Adipocyte (in vitro differentiated cells): ENCODE data around the gene CLIP3.
A peak's percentile ranks its signal among the peaks of the same experiment; 100 is the strongest.
"Not testable (repeated sequence)": the region's sequence is repeated elsewhere in the genome, so short reads cannot be mapped to it uniquely, and the experiment has no call there.

Source experiments
- DNase-seq: peaks from one replicate; pipeline ENCODE4 v3.0.0-alpha.2; 2015; ENCODE audit warnings: low read depth
- H3K27me3 ChIP-seq: replicated peaks from 2 replicates; pipeline ENCODE4 v1.7.0; 2013; ENCODE audit warnings: mild to moderate bottlenecking, low read length, moderate library complexity; ENCODE audit not compliant: control insufficient read depth, insufficient read depth
- H3K36me3 ChIP-seq: 2 replicates; pipeline ENCODE4 v1.7.0; 2013; ENCODE audit warnings: low read length, mild to moderate bottlenecking, moderate library complexity; ENCODE audit not compliant: control insufficient read depth, insufficient read depth, severe bottlenecking
- H3K4me1 ChIP-seq: 2 replicates; pipeline ENCODE4 v1.7.0; 2013; ENCODE audit warnings: mild to moderate bottlenecking, low read length, moderate library complexity; ENCODE audit not compliant: control insufficient read depth, insufficient read depth
- H3K4me3 ChIP-seq: 2 replicates; pipeline ENCODE4 v1.7.0; 2013; ENCODE audit warnings: mild to moderate bottlenecking, low read length, moderate library complexity
- H3K9ac ChIP-seq: 2 replicates; pipeline ENCODE4 v1.7.0; 2013; ENCODE audit warnings: mild to moderate bottlenecking, low read length, moderate library complexity
- H3K9me3 ChIP-seq: 2 replicates; pipeline ENCODE4 v1.7.0; 2013; ENCODE audit warnings: mild to moderate bottlenecking, low read length, moderate library complexity; ENCODE audit not compliant: control insufficient read depth

The CLIP3 gene, protein sequence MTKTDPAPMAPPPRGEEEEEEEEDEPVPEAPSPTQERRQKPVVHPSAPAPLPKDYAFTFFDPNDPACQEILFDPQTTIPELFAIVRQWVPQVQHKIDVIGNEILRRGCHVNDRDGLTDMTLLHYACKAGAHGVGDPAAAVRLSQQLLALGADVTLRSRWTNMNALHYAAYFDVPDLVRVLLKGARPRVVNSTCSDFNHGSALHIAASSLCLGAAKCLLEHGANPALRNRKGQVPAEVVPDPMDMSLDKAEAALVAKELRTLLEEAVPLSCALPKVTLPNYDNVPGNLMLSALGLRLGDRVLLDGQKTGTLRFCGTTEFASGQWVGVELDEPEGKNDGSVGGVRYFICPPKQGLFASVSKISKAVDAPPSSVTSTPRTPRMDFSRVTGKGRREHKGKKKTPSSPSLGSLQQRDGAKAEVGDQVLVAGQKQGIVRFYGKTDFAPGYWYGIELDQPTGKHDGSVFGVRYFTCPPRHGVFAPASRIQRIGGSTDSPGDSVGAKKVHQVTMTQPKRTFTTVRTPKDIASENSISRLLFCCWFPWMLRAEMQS

DNA sequence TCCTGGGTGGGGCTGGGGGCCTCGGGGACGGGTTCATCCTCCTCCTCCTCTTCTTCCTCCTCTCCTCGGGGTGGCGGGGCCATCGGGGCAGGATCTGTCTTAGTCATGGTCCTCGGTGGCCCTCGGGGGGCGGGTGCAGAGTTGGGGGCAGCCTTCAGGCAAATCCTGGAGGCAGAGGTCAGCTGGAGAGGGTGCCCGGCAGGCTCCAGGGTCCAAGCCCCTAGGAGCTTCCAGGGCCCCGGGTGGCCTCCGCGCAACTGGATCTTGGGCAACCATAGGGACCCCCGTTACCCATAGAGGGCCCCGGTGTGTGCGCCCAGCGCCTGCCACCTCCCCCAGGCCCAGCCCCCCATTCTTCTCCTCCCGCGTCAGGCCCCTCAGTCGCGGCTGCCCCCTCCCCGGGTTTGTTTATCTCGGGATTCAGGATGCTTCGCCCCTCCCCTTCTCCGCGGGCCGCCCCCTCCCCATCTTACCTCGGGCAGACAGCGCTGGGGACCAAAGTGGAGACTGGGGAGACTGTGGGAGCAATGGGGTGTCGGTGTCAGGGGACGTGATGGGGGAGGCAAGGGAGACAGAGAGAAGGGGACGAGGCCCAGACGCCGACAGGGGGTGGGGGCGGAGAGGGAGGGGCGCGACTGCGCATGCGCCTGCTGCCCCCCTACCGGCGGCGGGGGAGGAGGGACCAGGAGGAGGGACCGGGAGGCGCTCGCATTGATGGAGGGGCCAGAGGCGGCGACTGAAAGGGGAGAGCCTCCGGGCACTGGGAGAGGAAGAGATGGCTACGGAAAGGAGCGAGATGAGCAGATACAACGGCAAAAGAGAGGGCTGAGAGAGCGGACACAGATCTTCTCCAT, at the start of gene CLIP3:
Gene CLIP3, minus strand, starts transcription at position 623 of the 854 bp plus-strand sequence. Its CDS starts 516 bp downstream, at position 107.
- Histone ChIP-seq H3K4me1 (peaks cover 27% of the 10 kb centered on the region), H3K36me3 (peaks cover 12% of the 10 kb centered on the region), H3K27me3 (no peaks in the 10 kb centered on the region), H3K9me3 (no peaks in the 10 kb centered on the region), H3K4me3 (peak within 1 kb of the TSS; percentile 77), H3K9ac (peak within 1 kb of the TSS; percentile 88)
- DNase-seq: peak; percentile 90

DNA sequence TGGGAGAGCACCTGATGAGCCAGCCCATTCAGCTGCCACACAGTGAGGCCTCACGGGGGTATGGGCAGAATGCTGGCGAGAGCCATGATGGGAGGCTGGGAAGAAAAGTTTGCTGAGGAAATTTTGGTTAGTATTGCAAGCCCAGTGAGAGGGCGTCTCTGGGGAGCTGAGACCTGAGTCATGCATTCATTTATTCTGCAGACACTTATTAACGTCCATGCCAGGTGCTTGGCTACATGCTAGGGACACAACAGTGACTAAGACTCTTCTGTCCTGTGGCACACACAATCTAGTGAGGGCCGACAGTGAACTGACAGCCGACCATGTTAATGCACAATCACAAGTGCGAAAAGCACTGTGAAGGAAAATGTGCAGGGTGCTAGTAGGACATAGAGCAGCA, 49.2 kb upstream of the CLIP3 start:
- Histone ChIP-seq H3K9me3 (no peaks in the 10 kb centered on the region), H3K4me3 (no peak overlapping the region), H3K4me1 (peaks cover 12% of the 10 kb centered on the region), H3K27me3 (no peaks in the 10 kb centered on the region), H3K9ac (no peak overlapping the region), H3K36me3 (no peaks in the 10 kb centered on the region)
- DNase-seq: no peak

DNA sequence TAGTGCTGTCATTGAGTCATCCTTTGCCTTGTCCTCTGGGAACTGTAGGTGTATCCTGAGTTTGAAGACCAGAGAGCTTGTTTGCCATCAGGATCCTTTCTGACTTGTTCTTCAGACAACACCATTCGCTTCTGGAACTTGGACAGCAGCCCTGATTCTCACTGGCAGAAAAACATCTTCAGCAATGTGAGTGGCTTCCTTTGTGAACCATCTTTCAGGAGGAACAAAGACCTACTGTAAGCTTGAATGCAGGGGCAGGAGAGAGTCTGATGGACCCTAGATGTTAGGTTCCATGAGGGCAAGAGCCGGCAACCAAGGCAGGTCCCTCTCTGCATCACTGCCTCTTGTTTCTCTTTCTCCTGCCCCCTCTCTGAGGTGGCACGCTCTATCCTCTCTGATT, 48.7 kb upstream of the CLIP3 start:
- Histone ChIP-seq H3K36me3 (no peaks in the 10 kb centered on the region), H3K27me3 (no peaks in the 10 kb centered on the region), H3K4me1 (peaks cover 12% of the 10 kb centered on the region), H3K9ac (no peak overlapping the region), H3K4me3 (no peak overlapping the region), H3K9me3 (no peaks in the 10 kb centered on the region)
- no peak for DNase-seq

DNA sequence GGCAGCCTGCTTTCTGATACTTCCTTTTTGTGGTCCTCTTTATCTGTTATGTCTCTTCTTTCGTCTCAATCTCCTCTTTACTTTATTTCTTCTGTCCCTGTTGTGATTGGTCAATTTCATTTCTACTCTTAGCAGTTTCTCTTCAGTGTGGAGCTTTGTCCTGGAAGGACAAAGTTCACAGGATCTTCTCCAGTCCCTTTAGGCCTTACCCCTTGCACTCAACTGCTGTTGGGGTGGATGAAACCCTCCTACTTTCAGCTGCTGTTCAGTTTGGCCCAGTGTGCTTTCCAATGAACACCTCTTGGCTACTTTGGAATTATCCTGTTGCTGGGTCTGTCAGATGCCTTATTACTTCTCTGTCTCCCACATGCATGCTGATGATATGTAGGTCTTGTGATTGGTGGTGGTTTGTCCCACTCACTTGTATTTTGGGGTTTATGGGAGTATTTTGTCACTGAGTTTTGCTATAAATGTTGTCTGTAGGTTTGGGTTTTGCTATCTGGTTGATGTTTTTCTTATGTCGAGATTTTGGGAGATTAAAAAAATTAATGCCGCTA, 46.8 kb upstream of the CLIP3 start:
- Histone ChIP-seq H3K4me3 (no peak overlapping the region), H3K36me3 (no peaks in the 10 kb centered on the region), H3K27me3 (no peaks in the 10 kb centered on the region), H3K9me3 (no peaks in the 10 kb centered on the region), H3K4me1 (peaks cover 12% of the 10 kb centered on the region), H3K9ac (no peak overlapping the region)
- DNase-seq: no peak

DNA sequence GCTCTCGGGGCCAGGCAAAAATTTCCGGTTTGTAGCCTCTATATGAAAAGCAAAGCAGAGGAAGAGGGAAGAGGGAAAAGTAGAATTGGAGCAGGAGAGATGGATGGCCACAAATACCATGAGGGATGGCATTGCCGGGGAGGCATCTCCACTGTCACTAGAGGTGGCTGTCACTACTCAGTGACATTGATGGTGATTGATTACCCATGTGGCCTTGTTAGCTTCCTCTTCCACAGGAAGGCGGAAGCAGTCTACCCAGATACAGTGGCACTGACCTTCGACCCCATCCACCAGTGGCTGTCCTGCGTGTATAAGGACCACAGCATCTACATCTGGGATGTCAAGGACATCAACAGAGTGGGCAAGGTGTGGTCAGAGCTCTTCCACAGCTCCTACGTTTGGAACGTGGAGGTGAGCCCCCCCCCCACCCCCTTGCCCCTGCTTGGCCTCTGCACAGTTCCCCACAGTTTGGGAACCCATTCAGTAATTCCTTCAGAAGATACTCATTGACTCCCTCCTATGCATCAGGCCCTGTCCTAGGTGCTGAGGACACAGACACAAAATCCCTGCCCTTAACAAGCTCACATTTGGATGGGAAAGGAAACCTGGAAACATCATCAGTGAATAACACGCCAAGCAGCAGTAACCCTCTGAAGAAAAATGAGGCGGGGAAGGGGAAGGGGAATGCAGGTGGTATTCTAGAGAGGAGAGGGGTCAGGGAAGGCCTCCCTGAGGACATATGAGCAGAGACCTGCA, 40.6 kb upstream of the CLIP3 start:
- DNase-seq: no peak
- H3K9ac ChIP-seq: no peak overlapping the region
- no peaks in the 10 kb centered on the region for H3K9me3 ChIP-seq
- no peaks in the 10 kb centered on the region for H3K27me3 ChIP-seq
- no peaks in the 10 kb centered on the region for H3K36me3 ChIP-seq
- no peak overlapping the region for H3K4me3 ChIP-seq
- peaks cover 4% of the 10 kb centered on the region for H3K4me1 ChIP-seq

DNA sequence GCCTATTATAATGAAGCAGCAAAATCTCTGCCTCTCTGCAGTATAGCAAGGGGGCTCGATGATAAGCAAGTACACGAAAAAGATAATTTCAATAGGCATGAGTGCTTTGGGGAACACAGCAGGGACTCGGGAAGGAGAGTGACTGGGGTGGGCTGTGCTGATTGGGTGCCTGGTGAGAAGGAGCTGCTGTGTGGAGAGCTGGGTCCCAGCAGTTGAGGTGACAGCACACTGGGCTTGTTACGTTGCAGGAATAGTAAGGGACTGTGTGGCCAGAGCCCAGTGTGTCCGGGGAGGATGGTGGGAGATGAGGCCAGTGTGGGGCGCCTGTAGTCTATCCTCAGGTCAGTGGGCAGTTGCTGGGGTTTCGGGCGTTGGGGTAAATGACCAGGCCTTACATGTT, 39.4 kb upstream of the CLIP3 start:
- Histone ChIP-seq H3K27me3 (no peaks in the 10 kb centered on the region), H3K9ac (no peak overlapping the region), H3K4me3 (no peak overlapping the region), H3K4me1 (peaks cover 4% of the 10 kb centered on the region), H3K9me3 (no peaks in the 10 kb centered on the region), H3K36me3 (no peaks in the 10 kb centered on the region)
- no peak for DNase-seq

DNA sequence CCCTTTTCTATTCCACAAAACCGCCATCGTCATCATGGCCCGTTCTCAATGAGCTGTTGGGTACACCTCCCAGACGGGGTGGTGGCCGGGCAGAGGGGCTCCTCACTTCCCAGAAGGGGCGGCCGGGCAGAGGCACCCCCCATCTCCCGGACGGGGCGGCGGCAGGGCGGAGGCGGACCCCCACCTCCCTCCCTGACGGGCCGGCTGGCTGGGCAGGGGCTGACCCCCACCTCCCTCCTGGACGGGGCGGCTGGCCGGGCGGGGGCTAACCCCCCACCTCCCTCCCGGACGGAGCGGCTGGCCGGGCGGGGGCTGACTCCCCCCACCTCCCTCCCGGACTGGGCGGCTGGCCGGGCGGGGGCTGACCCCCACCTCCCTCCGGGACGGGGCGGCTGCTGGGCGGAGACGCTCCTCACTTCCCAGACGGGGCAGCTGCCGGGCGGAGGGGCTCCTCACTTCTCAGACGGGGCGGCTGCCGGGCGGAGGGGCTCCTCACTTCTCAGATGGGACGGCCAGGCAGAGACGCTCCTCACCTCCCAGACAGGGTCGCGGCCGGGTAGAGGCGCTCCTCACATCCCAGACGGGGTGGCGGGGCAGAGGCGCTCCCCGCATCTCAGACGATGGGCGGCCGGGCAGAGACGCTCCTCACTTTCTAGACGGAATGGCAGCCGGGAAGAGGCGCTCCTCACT, 36.3 kb upstream of the CLIP3 start:
- H3K9me3 ChIP-seq, DNase-seq, H3K36me3 ChIP-seq, H3K27me3 ChIP-seq, H3K9ac ChIP-seq, H3K4me1 ChIP-seq, H3K4me3 ChIP-seq: not testable (repeated sequence)

DNA sequence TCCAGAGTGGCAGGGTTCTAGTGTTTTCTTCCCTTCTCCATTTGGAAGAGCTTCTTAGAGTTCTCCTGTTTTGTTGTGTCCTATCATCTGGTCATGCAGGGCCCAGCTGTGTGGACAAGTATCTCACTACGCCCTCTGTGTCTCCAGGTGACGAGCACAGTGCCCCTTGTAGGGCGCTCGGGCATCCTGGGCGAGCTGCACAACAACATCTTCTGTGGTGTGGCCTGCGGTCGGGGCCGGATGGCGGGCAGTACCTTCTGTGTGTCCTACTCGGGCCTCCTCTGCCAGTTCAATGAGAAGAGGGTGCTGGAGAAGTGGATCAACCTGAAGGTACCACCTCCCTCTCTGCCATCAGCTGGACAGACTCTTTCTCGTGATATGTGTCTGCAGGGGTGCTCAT, 35.0 kb upstream of the CLIP3 start:
- no peak overlapping the region for H3K4me3 ChIP-seq
- no peaks in the 10 kb centered on the region for H3K9me3 ChIP-seq
- H3K9ac ChIP-seq: no peak overlapping the region
- no peaks in the 10 kb centered on the region for H3K36me3 ChIP-seq
- H3K27me3 ChIP-seq: no peaks in the 10 kb centered on the region
- peaks cover 7% of the 10 kb centered on the region for H3K4me1 ChIP-seq
- DNase-seq: no peak

DNA sequence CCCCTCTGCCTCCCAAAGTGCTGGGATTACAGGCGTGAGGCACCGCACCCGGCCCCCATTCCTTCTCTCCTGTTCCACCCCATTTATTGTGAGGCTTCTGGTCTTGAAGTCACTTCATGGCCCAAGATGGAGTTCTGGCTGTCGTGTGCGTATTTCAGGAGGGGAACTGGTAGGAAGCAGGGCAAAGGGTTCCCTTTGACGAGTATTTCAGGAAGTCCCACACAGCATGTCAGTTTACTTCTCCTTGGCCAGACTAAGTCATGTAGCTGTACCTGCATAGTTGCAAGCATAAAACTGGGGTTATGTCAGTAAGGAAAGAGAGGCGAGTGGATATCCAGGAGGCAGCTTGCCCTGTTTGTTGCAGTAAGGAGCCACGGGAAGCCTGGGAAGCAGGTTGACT, 32.2 kb upstream of the CLIP3 start:
- DNase-seq: no peak
- Histone ChIP-seq H3K4me1 (peaks cover 2% of the 10 kb centered on the region), H3K36me3 (no peaks in the 10 kb centered on the region), H3K4me3 (no peak overlapping the region), H3K27me3 (no peaks in the 10 kb centered on the region), H3K9me3 (no peaks in the 10 kb centered on the region), H3K9ac (no peak overlapping the region)

DNA sequence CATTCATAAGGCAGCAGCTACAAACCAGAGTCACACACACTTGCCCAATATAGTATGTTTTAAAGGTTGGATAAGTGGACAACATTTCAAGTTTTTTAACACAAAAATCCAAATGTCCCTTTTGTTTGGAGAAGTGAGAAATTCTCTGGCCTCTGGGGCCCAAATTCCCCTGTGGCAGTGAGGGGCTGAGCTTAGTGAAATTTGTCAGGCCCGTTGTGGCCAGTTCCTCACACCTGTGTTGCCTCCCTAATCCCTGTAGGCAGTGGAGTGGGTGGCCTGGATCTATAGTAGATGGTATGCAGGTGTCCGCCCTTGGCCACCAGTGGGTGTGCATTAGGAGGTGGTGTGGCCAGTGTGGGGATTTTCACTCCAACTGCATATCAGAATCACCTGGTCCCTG, 28.7 kb upstream of the CLIP3 start:
- no peak for DNase-seq
- Histone ChIP-seq H3K9me3 (no peaks in the 10 kb centered on the region), H3K4me1 (peaks cover 2% of the 10 kb centered on the region), H3K9ac (no peak overlapping the region), H3K27me3 (no peaks in the 10 kb centered on the region), H3K4me3 (no peak overlapping the region), H3K36me3 (no peaks in the 10 kb centered on the region)
